Neuron (in vitro differentiated cells): ENCODE data around the gene APLF.
"Not testable (repeated sequence)": the region's sequence is repeated elsewhere in the genome, so short reads cannot be mapped to it uniquely, and the experiment has no call there.

Source experiments
- H2AFZ ChIP-seq: one replicate; pipeline ENCODE4 v1.6.1; 2013; ENCODE audit warnings: low read depth, mild to moderate bottlenecking, inconsistent platforms, low read length, moderate library complexity
- H3K27me3 ChIP-seq: one replicate; pipeline ENCODE4 v1.6.1; 2013; ENCODE audit warnings: low read length; ENCODE audit not compliant: insufficient read depth
- H3K36me3 ChIP-seq: one replicate; pipeline ENCODE4 v1.6.1; 2013; ENCODE audit warnings: low read length; ENCODE audit not compliant: insufficient read depth
- H3K4me1 ChIP-seq: one replicate; pipeline ENCODE4 v1.6.1; 2013; ENCODE audit warnings: low read length; ENCODE audit not compliant: insufficient read depth
- H3K4me3 ChIP-seq: 2 replicates; pipeline ENCODE4 v1.5.1; 2013; ENCODE audit warnings: mild to moderate bottlenecking, low read length, moderate library complexity
- H3K9me3 ChIP-seq: one replicate; pipeline ENCODE4 v1.6.1; 2013; ENCODE audit warnings: low read length

The APLF gene

GRCh38 chr2:68472796-68473414 lies 5.5 kb downstream of the APLF start:
- no peak overlapping the region for H3K4me3 ChIP-seq
- H3K9me3 ChIP-seq: no peaks in the 10 kb centered on the region
- H3K36me3 ChIP-seq: no peaks in the 10 kb centered on the region
- peaks cover 9% of the 10 kb centered on the region for H3K4me1 ChIP-seq
- no peaks in the 10 kb centered on the region for H3K27me3 ChIP-seq
- no peak overlapping the region for H2AFZ ChIP-seq

GRCh38 chr2:68475110-68475509 lies 7.7 kb downstream of the APLF start:
- H3K36me3 ChIP-seq: no peaks in the 10 kb centered on the region

GRCh38 chr2:68475576-68475975 lies 8.2 kb downstream of the APLF start:
- Histone ChIP-seq H3K36me3 (no peaks in the 10 kb centered on the region), H3K4me3 (no peak overlapping the region), H3K9me3 (no peaks in the 10 kb centered on the region), H3K4me1 (no peaks in the 10 kb centered on the region), H2AFZ (no peak overlapping the region), H3K27me3 (no peaks in the 10 kb centered on the region)

More at GRCh38 chr2:68475110-68475509, 7.7 kb downstream of the APLF start:
- H3K27me3 ChIP-seq: no peaks in the 10 kb centered on the region
- H3K4me3 ChIP-seq: no peak overlapping the region
- H2AFZ ChIP-seq: no peak overlapping the region
- no peaks in the 10 kb centered on the region for H3K4me1 ChIP-seq
- H3K9me3 ChIP-seq: no peaks in the 10 kb centered on the region

- H3K9me3 ChIP-seq: no peaks in the 10 kb centered on the region
- no peak overlapping the region for H2AFZ ChIP-seq
- no peaks in the 10 kb centered on the region for H3K4me1 ChIP-seq
- no peaks in the 10 kb centered on the region for H3K36me3 ChIP-seq
- no peaks in the 10 kb centered on the region for H3K27me3 ChIP-seq
- no peak overlapping the region for H3K4me3 ChIP-seq
Measured at GRCh38 chr2:68476454-68476853, 9.1 kb downstream of the APLF start.

GRCh38 chr2:68478688-68479087 lies 11.3 kb downstream of the APLF start:
- H3K9me3 ChIP-seq: no peaks in the 10 kb centered on the region
- no peak overlapping the region for H3K4me3 ChIP-seq
- no peaks in the 10 kb centered on the region for H3K27me3 ChIP-seq
- H3K4me1 ChIP-seq: no peaks in the 10 kb centered on the region
- no peaks in the 10 kb centered on the region for H3K36me3 ChIP-seq
- H2AFZ ChIP-seq: no peak overlapping the region

GRCh38 chr2:68482296-68482820 lies 15.0 kb downstream of the APLF start:
- no peaks in the 10 kb centered on the region for H3K36me3 ChIP-seq
- no peak overlapping the region for H3K4me3 ChIP-seq
- H3K4me1 ChIP-seq: no peaks in the 10 kb centered on the region
- H2AFZ ChIP-seq: no peak overlapping the region
- H3K27me3 ChIP-seq: no peaks in the 10 kb centered on the region
- H3K9me3 ChIP-seq: no peaks in the 10 kb centered on the region

GRCh38 chr2:68483011-68483410 lies 15.6 kb downstream of the APLF start:
- no peaks in the 10 kb centered on the region for H3K4me1 ChIP-seq
- H3K9me3 ChIP-seq: no peaks in the 10 kb centered on the region
- H3K4me3 ChIP-seq: no peak overlapping the region
- H2AFZ ChIP-seq: no peak overlapping the region
- H3K36me3 ChIP-seq: no peaks in the 10 kb centered on the region
- H3K27me3 ChIP-seq: no peaks in the 10 kb centered on the region

GRCh38 chr2:68487773-68488355 lies 20.5 kb downstream of the APLF start:
- H3K4me1 ChIP-seq: no peaks in the 10 kb centered on the region
- H3K9me3 ChIP-seq: no peaks in the 10 kb centered on the region
- H3K27me3 ChIP-seq: no peaks in the 10 kb centered on the region
- H3K36me3 ChIP-seq: no peaks in the 10 kb centered on the region
- no peak overlapping the region for H3K4me3 ChIP-seq
- no peak overlapping the region for H2AFZ ChIP-seq

GRCh38 chr2:68488605-68489004 lies 21.2 kb downstream of the APLF start:
- not testable (repeated sequence) for H3K36me3 ChIP-seq, H3K9me3 ChIP-seq, H2AFZ ChIP-seq, H3K4me1 ChIP-seq, H3K27me3 ChIP-seq, H3K4me3 ChIP-seq

GRCh38 chr2:68489282-68489681 lies 21.9 kb downstream of the APLF start:
- Histone ChIP-seq H3K9me3 (peaks cover under 1% of the 10 kb centered on the region), H3K36me3 (no peaks in the 10 kb centered on the region), H2AFZ (no peak overlapping the region), H3K4me3 (no peak overlapping the region), H3K4me1 (no peaks in the 10 kb centered on the region), H3K27me3 (no peaks in the 10 kb centered on the region)

- Histone ChIP-seq H3K27me3 (no peaks in the 10 kb centered on the region), H3K36me3 (no peaks in the 10 kb centered on the region), H2AFZ (no peak overlapping the region), H3K4me3 (no peak overlapping the region), H3K9me3 (peaks cover 3% of the 10 kb centered on the region), H3K4me1 (no peaks in the 10 kb centered on the region)
Measured at GRCh38 chr2:68491582-68491981, 24.2 kb downstream of the APLF start.

GRCh38 chr2:68499133-68499532 lies 31.7 kb downstream of the APLF start:
- no peaks in the 10 kb centered on the region for H3K27me3 ChIP-seq
- H3K9me3 ChIP-seq: peaks cover 6% of the 10 kb centered on the region
- no peak overlapping the region for H2AFZ ChIP-seq
- H3K4me3 ChIP-seq: no peak overlapping the region
- no peaks in the 10 kb centered on the region for H3K4me1 ChIP-seq
- H3K36me3 ChIP-seq: no peaks in the 10 kb centered on the region

- no peaks in the 10 kb centered on the region for H3K27me3 ChIP-seq
- H3K4me1 ChIP-seq: no peaks in the 10 kb centered on the region
- no peak overlapping the region for H3K4me3 ChIP-seq
- peaks cover 3% of the 10 kb centered on the region for H3K9me3 ChIP-seq
- H3K36me3 ChIP-seq: no peaks in the 10 kb centered on the region
- no peak overlapping the region for H2AFZ ChIP-seq
Measured at GRCh38 chr2:68500649-68501048, 33.3 kb downstream of the APLF start.

- no peaks in the 10 kb centered on the region for H3K27me3 ChIP-seq
- no peaks in the 10 kb centered on the region for H3K36me3 ChIP-seq
- no peaks in the 10 kb centered on the region for H3K4me1 ChIP-seq
- H3K4me3 ChIP-seq: no peak overlapping the region
- no peak overlapping the region for H2AFZ ChIP-seq
- peaks cover 2% of the 10 kb centered on the region for H3K9me3 ChIP-seq
Measured at GRCh38 chr2:68501768-68502167, 34.4 kb downstream of the APLF start.
